HTERT RPE-1 (cell line): ENCODE data around the gene INTS2.
"Not testable (repeated sequence)": the region's sequence is repeated elsewhere in the genome, so short reads cannot be mapped to it uniquely, and the experiment has no call there.

Experiments used
- in situ Hi-C: fragments of 300-500 bp; cut with MboI; formaldehyde crosslinking; loops from 4 replicates; pipeline ENCODE4 v1.14.3; 2020; ENCODE audit warnings: low sequenced_read_pairs

Gene INTS2

DNA sequence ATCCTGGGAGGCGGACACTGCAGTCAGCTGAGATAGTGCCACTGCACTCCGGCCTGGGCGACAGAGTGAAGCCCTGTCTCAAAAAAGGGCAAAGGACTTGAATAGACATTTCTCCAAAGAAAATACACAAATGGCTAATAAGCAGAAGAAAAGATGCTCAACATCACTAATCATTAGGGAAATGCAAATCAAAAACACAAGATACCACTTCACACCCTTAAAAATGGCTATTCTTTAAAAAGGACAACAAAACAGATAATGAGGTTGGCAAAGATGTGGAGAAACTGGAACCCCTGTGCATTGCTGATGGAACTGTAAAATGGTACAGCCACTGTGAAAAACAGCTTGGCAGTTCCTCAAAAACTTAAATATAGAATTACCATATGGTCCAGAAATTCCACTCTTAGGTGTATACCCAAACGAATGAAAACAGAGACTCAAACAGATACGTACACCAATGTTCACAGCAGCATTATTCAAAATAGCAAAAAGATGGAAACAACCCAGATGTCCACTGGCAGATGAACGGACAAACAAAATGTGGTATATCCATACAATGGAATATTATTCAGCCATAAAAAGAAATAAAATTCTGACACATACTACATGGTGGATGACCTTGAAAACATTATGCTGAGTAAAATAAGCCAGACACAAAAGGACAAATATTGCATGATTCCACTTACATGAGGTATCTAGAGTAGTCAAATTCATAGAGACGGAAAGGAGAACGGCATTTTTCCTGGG is 100.0 kb downstream of the INTS2 start:
- in situ Hi-C loops = loop anchor here (25.0 kb wide), 1 partner anchor 191 kb away; no protein-coding TSS in a partner anchor

DNA sequence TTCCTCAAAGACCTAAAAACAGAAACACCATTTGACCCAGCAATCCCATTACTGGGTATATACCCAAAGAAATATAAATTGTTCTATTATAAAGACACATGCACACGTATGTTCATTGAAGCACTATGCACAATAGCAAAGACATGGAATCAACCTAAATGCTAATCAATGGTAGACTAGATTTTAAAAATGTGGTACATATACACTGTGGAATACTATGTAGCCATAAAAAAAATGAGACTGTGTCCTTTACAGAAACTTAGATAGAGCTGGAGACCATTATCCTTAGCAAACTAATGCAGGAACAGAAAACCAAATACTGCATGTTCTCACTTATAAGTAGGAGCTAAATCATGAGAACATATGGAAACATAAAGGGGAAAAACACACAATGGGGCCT is 100.9 kb downstream of the INTS2 start:
- in situ Hi-C loops = loop anchor here (25.0 kb wide), 1 partner anchor 190 kb away; no protein-coding TSS in a partner anchor

DNA sequence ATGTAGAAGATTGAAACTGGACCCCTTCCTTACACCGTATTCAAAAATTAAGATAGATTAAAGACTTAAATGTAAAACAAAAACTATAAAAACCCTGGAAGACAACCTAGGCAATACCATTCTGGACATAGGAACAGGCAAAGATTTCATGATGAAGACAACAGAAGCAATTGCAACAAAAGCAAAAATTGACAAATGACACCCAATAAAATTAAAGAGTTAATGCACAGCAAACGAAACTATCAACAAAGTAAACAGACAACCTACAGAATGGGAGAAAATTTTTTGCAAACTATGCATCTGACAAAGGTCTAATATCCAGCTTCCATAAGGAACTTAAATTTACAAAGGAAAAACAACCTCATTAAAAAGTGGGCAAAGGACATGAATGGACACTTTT is 101.6 kb downstream of the INTS2 start:
- in situ Hi-C loops = loop anchor here (25.0 kb wide), 1 partner anchor 189 kb away; no protein-coding TSS in a partner anchor

DNA sequence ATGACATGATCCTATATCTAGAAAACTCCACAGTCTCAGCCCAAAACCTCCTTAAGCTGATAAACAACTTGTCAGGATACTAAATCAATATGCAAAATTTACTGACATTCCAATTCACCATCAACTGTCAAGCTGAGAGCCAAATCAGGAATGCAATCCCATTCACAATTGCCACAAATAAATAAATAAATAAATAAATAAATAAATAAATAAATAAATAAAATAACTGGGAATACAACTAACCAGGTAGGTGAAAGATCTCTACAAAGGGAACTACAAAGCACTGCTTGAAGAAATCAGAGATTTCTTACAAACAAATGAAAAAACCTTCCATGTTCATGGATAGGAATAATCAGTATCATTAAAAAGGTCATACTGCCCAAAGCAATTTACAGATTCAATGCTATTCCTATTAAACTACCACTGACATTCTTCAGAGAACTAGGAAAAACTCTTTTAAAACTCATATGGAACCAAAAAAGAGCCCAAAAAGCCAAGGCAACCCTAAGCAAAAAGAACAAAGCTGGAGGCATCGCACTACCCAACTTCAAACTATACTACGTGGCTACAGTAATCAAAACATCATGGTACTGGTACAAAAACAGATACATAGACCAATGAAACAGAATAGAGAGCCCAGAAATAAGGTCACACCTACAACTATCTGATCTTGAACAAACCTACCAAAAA is 102.2 kb downstream of the INTS2 start:
- in situ Hi-C loops = loop anchor here (25.0 kb wide), 1 partner anchor 188 kb away; no protein-coding TSS in a partner anchor

DNA sequence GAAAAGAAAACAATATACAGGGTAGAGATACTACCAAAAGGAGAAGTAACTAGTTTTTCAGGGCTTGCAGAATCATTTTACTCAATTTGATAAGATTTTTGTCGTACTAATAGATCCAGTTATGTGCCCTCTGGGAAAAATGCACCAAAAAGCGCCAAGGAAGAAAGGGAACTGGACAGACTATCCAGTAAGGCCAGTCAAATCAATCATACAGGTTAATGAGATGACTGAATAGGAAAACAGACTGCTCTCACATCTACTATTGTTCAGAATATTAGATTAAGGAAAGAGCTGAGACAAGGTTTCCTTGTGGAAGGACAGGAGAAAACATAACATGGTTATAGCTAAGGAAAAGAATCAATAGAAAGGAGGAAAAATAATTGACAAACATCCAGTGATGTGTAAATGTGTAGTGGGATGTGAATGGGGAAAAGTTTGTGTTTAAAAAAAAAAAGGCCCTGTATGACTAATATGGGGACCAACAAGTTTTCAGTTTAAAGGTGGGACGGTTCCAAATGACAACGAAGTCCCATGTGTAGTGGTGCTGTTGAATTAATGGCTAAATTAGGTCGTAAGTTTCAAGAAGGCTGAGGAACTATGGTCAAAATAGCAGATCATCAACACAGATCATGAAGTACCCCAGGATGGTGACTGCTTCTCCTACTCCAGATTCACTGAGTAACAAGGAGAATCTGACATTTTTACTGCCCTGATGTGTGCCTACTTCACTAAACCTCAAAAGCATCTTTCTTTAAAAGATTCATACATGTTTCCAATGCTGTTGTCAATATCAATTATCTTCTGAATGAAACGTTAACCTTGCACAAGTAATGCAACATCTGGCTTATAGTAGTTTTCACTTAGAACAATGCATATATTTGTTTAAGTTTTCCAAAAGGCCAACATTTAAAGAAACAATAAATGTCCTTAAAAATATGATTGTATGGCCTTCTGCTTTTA is 105.2 kb downstream of the INTS2 start:
- in situ Hi-C loops = no loop called here

DNA sequence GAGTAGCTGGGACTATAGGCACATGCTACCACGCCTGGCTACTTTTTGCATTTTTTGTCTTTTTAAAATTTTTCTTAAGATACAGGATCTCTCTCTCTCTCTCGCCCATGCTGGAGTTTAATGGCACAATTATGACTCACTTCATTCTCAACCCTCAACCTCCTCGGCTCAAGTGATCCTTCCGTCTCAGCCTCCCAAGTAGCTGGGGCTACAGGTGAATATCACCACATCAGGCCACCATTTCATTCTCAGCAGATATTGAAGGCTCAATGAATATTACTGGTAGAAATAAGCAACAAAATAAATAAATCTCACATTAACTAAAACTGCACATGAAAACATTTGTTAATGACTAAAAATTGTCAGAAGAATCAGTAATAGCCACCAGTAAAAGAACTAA is 106.1 kb downstream of the INTS2 start:
- in situ Hi-C loops = no loop called here

DNA sequence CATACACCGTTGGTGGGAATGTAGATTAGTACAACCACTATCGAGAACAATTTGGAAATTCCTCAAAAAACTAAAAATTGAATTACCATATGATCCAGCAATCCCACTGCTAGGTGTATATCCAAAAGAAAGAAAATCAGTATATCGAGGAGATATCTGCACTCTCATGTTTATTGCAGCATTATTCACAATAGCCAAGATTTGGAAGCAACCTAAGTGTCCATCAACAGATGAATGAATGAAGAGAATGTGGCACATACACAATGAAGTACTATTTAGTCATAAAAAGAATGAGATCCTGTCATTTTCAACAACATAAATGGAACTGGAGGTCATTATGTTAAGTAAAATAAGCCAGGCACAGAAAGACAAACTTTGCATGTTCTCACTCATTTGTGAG is 108.5 kb downstream of the INTS2 start:
- in situ Hi-C loops = not testable (repeated sequence)

DNA sequence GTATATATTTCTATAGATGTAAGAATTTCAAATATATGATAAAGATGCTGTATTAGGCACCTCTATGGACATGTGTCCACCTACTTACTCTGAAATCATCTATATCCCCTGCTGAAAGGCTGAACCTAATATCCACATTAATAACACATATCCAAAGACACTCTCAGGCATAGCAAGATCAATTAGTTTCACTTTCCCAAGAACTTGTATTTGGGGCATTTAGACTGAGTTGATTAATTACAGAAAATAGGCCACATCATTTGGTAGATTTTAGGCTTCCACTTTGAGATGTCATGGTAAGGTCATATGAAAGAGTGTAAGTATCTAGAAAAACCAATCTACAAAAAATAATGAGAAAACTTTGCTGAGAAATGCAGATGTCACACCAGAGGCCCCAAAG is 109.6 kb downstream of the INTS2 start:
- in situ Hi-C loops = no loop called here

DNA sequence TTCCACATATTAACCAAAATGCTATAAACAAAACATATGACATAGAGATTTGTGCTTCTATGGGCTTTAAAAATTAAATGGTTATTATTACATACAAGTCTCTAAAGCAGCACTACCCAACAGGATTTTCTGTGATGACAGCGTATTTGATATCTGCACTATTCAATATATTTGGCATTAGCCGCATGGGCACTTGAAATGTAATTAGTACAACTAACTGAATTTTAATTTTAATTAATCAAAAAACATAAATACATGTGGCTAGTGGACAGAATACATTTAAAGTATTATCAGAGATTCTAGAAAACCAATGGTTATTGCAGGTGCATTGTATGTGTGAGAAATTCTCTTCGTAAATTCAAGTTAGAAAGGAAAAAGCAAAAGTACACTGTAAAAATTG is 110.3 kb downstream of the INTS2 start:
- in situ Hi-C loops = no loop called here

DNA sequence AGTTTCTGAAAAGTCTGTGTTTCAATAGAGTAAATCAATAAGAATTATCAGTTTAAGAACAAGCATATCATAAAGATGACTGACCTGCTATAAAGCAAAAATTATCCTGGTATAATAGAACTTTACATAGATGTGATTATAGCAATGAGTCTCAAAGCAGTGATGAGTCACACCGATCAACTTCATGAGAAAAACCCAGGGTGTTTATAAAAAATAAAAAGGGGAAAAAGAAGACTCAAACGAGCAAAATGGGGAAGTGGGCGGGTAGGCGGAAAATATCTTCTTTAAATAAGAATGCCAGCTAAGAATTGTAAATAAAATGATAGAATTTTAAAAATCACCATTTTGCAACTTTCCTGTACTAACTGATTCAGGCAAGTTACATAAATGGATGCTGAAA is 111.2 kb downstream of the INTS2 start:
- in situ Hi-C loops = no loop called here

DNA sequence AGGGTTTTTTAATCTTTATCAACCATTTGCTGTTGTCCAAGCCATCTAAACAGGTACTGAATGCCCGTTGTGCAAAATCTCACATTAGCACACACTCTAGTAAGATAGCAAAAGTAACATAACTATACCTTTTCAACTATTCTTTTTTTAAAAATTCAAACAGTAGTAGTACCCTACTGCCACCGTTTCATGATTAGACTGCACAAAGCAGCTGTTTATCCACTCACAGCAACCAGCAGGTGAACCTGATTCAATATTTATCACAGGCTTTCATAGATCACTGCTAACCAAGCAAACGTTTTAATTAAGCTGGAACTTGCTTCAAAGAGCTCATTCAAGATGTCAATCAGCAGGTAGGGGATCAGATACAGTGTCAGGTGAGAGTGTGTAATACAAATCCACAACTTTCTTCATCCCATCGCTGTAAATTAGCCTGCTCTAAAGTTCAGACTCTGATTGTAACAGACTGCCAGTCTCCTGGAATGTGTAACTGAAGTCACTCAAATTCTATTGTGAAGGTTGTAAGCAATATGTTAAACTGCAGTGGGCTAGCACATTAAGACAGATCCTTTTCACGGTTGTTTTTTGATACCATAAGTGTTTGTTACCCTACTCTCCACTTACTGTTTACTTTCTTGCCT is 111.8 kb downstream of the INTS2 start:
- in situ Hi-C loops = no loop called here
